HepG2 (cell line): ENCODE data around the gene CEACAM3.
"Not testable (repeated sequence)": the region's sequence is repeated elsewhere in the genome, so short reads cannot be mapped to it uniquely, and the experiment has no call there.

Source experiments
- ATF7 ChIP-seq, 2 experiments: fragments of 450-650 bp in 1 of 2; sonication (generic) in 1 of 2; formaldehyde crosslinking in 1 of 2; IDR thresholded peaks; 2 replicates each; pipeline versions ENCODE4 v1.4.0 to v1.6.1; 2016 to 2020; ENCODE audit warnings: antibody characterized with exemption in 1 of 2, mild to moderate bottlenecking in 1 of 2, missing genetic modification reagents in 1 of 2
- CTCF ChIP-seq: sonication (generic); formaldehyde crosslinking; IDR thresholded peaks from 2 replicates; pipeline ENCODE4 v1.5.0; 2020; ENCODE audit warnings: mild to moderate bottlenecking, missing genetic modification reagents, moderate library complexity
- EZH2 ChIP-seq: conservative IDR thresholded peaks from 2 replicates; pipeline ENCODE4 v1.6.1; 2012; ENCODE audit warnings: mild to moderate bottlenecking, low read depth, low read length, moderate library complexity
- FOXM1 ChIP-seq: sonication (generic); formaldehyde crosslinking; IDR thresholded peaks from 2 replicates; pipeline ENCODE4 v1.5.0; 2020; ENCODE audit warnings: missing genetic modification reagents
- HNF4A ChIP-seq: sonication (generic); formaldehyde crosslinking; IDR thresholded peaks from 2 replicates; pipeline ENCODE4 v1.4.0; 2020; ENCODE audit warnings: missing genetic modification reagents
- SP1 ChIP-seq, 2 experiments: fragments of 450-650 bp in 1 of 2; sonication (generic) in 1 of 2; formaldehyde crosslinking in 1 of 2; IDR thresholded peaks; 2 replicates each; pipeline versions ENCODE4 v1.4.0 to v1.6.1; 2016 to 2020; ENCODE audit warnings: missing genetic modification reagents in 1 of 2
- STAG1 ChIP-seq: sonication (generic); formaldehyde crosslinking; IDR thresholded peaks from 2 replicates; pipeline ENCODE4 v1.4.0; 2020; ENCODE audit warnings: missing genetic modification reagents
- ZNF574 ChIP-seq: sonication (generic); formaldehyde crosslinking; IDR thresholded peaks from 2 replicates; pipeline ENCODE4 v1.4.0; 2020; ENCODE audit warnings: missing genetic modification reagents
- TF ChIP-seq, protein P1 (sequence below): sonication (generic); formaldehyde crosslinking; conservative IDR thresholded peaks from 2 replicates; pipeline ENCODE4 v1.5.0; 2020; ENCODE audit warnings: missing genetic modification reagents

GRCh38 chr19:41750248-41751134, 45.9 kb upstream of the CEACAM3 start:
- TF ChIP-seq ZNF574 (CRISPR knock-in tag); CTCF; HNF4A (CRISPR knock-in tag); SP1 (IDR thresholded peaks at IDR 0.05); SP1 (CRISPR knock-in tag; IDR thresholded peaks at IDR 0.05); EZH2; ATF7 (IDR thresholded peaks at IDR 0.05); ATF7 (CRISPR knock-in tag; IDR thresholded peaks at IDR 0.05); FOXM1 (CRISPR knock-in tag); STAG1: not testable (repeated sequence)
- TF ChIP-seq, protein P1, sequence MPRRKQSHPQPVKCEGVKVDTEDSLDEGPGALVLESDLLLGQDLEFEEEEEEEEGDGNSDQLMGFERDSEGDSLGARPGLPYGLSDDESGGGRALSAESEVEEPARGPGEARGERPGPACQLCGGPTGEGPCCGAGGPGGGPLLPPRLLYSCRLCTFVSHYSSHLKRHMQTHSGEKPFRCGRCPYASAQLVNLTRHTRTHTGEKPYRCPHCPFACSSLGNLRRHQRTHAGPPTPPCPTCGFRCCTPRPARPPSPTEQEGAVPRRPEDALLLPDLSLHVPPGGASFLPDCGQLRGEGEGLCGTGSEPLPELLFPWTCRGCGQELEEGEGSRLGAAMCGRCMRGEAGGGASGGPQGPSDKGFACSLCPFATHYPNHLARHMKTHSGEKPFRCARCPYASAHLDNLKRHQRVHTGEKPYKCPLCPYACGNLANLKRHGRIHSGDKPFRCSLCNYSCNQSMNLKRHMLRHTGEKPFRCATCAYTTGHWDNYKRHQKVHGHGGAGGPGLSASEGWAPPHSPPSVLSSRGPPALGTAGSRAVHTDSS (CRISPR knock-in tag), result not testable (repeated sequence)
